WTC11 (cell line): ENCODE measurements around the gene TRIM44. TPM values are rescaled to one million over a fixed set of nuclear protein-coding genes. Genes with fewer than 3 reads are reported as not detected.

Experiments used
- ATAC-seq: fragments of 200-7000 bp; cut with Tn5 transposase; 2 replicates; pipeline ENCODE4 v1.10.0; 2021; ENCODE audit warnings: mild to moderate bottlenecking, moderate library complexity
- CTCF ChIA-PET: fragments of 300-600 bp; sonication (Branson Sonifier 250); formaldehyde crosslinking; loops from one replicate; lab custom pipeline; 2021; ENCODE audit warnings: antibody characterized with exemption; lab: Charles Lee
- POLR2A ChIA-PET: fragments of 350-600 bp; sonication (Branson Sonifier 250); formaldehyde crosslinking; loops from one replicate; lab custom pipeline; 2021; ENCODE audit warnings: antibody characterized with exemption; lab: Charles Lee
- DNase-seq: peaks from one replicate; pipeline ENCODE4 v3.0.0; 2021; ENCODE audit warnings: low spot score
- H3K27ac Mint-ChIP-seq: 2 replicates; pipeline ENCODE4 v1.8.0; 2021; ENCODE audit warnings: mixed read lengths
- H3K27me3 Mint-ChIP-seq: 2 replicates; pipeline ENCODE4 v1.8.0; 2021; ENCODE audit warnings: low read depth, mild to moderate bottlenecking, moderate library complexity, mixed read lengths
- H3K36me3 Mint-ChIP-seq: 2 replicates; pipeline ENCODE4 v1.8.0; 2021; ENCODE audit warnings: mixed read lengths
- H3K4me1 Mint-ChIP-seq: 2 replicates; pipeline ENCODE4 v1.8.0; 2022; ENCODE audit warnings: mixed read lengths
- H3K4me3 Mint-ChIP-seq: 2 replicates; pipeline ENCODE4 v1.8.0; 2021; ENCODE audit warnings: mild to moderate bottlenecking, moderate library complexity, mixed read lengths
- H3K9me3 Mint-ChIP-seq: 2 replicates; pipeline ENCODE4 v1.8.0; 2021; ENCODE audit warnings: mixed read lengths
- AR ChIP-seq: fragments of 250-450 bp; sonication (Bioruptor Pico); IDR thresholded peaks from 2 replicates; pipeline ENCODE4 v1.9.0; 2021; ENCODE audit warnings: mild to moderate bottlenecking
- ATF3 ChIP-seq: sonication (generic); formaldehyde crosslinking; conservative IDR thresholded peaks from 2 replicates; pipeline ENCODE4 v1.8.1; 2022; ENCODE audit warnings: mild to moderate bottlenecking, missing genetic modification reagents
- CREB1 ChIP-seq: sonication (generic); formaldehyde crosslinking; IDR thresholded peaks from 2 replicates; pipeline ENCODE4 v1.8.0; 2023; ENCODE audit warnings: mild to moderate bottlenecking, missing genetic modification reagents
- E2F5 ChIP-seq: sonication (generic); formaldehyde crosslinking; IDR thresholded peaks from 2 replicates; pipeline ENCODE4 v1.8.1; 2022; ENCODE audit warnings: mild to moderate bottlenecking, moderate library complexity, missing genetic modification reagents
- ETV6 ChIP-seq: sonication (generic); formaldehyde crosslinking; IDR thresholded peaks from 2 replicates; pipeline ENCODE4 v1.8.1; 2022; ENCODE audit warnings: mild to moderate bottlenecking, missing genetic modification reagents
- IRF2 ChIP-seq: sonication (generic); formaldehyde crosslinking; IDR thresholded peaks from 2 replicates; pipeline ENCODE4 v1.8.0; 2022; ENCODE audit warnings: low read depth, missing genetic modification reagents, borderline replicate concordance
- NFE2L1 ChIP-seq: sonication (generic); formaldehyde crosslinking; IDR thresholded peaks from 2 replicates; pipeline ENCODE4 v1.8.1; 2023; ENCODE audit warnings: missing genetic modification reagents
- NR1H2 ChIP-seq: sonication (generic); formaldehyde crosslinking; IDR thresholded peaks from 2 replicates; pipeline ENCODE4 v1.9.0; 2021; ENCODE audit warnings: mild to moderate bottlenecking, moderate library complexity, missing genetic modification reagents
- NR2C2 ChIP-seq: sonication (generic); formaldehyde crosslinking; IDR thresholded peaks from 2 replicates; pipeline ENCODE4 v1.8.0; 2022; ENCODE audit warnings: mild to moderate bottlenecking, missing genetic modification reagents
- NR3C1 ChIP-seq: sonication (generic); formaldehyde crosslinking; conservative IDR thresholded peaks from 2 replicates; pipeline ENCODE4 v1.8.1; 2023; ENCODE audit warnings: low read depth, mild to moderate bottlenecking, missing genetic modification reagents
- OVOL2 ChIP-seq: fragments of 250-450 bp; sonication (Bioruptor Pico); IDR thresholded peaks from 2 replicates; pipeline ENCODE4 v1.9.0; 2021; ENCODE audit warnings: mild to moderate bottlenecking, borderline replicate concordance
- PRDM15 ChIP-seq: sonication (generic); formaldehyde crosslinking; IDR thresholded peaks from 2 replicates; pipeline ENCODE4 v1.8.0; 2022; ENCODE audit warnings: missing genetic modification reagents
- SOX15 ChIP-seq: fragments of 250-450 bp; sonication (Bioruptor Pico); IDR thresholded peaks from 2 replicates; pipeline ENCODE4 v1.9.0; 2021; ENCODE audit warnings: mild to moderate bottlenecking
- ZBTB21 ChIP-seq: sonication (generic); formaldehyde crosslinking; IDR thresholded peaks from 2 replicates; pipeline ENCODE4 v1.8.1; 2023; ENCODE audit warnings: mild to moderate bottlenecking, missing genetic modification reagents, borderline replicate concordance
- ZNF232 ChIP-seq: sonication (generic); formaldehyde crosslinking; IDR thresholded peaks from 2 replicates; pipeline ENCODE4 v1.8.0; 2022; ENCODE audit warnings: mild to moderate bottlenecking, missing genetic modification reagents
- ZNF396 ChIP-seq: fragments of 250-450 bp; sonication (Bioruptor Pico); IDR thresholded peaks from 2 replicates; pipeline ENCODE4 v1.8.0; 2021; ENCODE audit warnings: mild to moderate bottlenecking, moderate library complexity, borderline replicate concordance
- ZNF416 ChIP-seq: fragments of 250-450 bp; sonication (Bioruptor Pico); IDR thresholded peaks from 2 replicates; pipeline ENCODE4 v1.9.0; 2021; ENCODE audit warnings: mild to moderate bottlenecking, inconsistent platforms
- ZNF512 ChIP-seq: sonication (generic); formaldehyde crosslinking; IDR thresholded peaks from 2 replicates; pipeline ENCODE4 v1.8.1; 2022; ENCODE audit warnings: missing genetic modification reagents, borderline replicate concordance
- ZNF671 ChIP-seq: fragments of 250-450 bp; sonication (Bioruptor Pico); IDR thresholded peaks from 2 replicates; pipeline ENCODE4 v1.8.0; 2021; ENCODE audit warnings: mild to moderate bottlenecking
- total RNA-seq: library from RNA; stranded (reverse); gene quantifications from 3 replicates; pipeline ENCODE4 v1.2.3, GENCODE V29; 2021

Gene TRIM44
- total RNA-seq, 1 experiment from 2014 or later, result 27.4 TPM

- Mint-ChIP-seq H3K4me3 (no peak overlapping the region), H3K9me3 (no peaks in the 10 kb centered on the region), H3K27me3 (no peaks in the 10 kb centered on the region), H3K27ac (no peak overlapping the region), H3K36me3 (no peaks in the 10 kb centered on the region), H3K4me1 (peaks cover 6% of the 10 kb centered on the region)
- no peak for DNase-seq
- ChIA-PET POLR2A (interaction anchor here (0.6 kb wide), 1 partner anchor 27 kb away, joined by 9 read pairs; no protein-coding TSS in a partner anchor), CTCF (no interaction called here)
- no peak for ATAC-seq
- TF ChIP-seq ZNF416 (no peak), ZNF232 (CRISPR knock-in tag) (no peak), NFE2L1 (CRISPR knock-in tag) (no peak), ZNF396 (CRISPR knock-in tag) (no peak), IRF2 (CRISPR knock-in tag) (no peak), ZNF512 (CRISPR knock-in tag) (no peak), CREB1 (CRISPR knock-in tag) (no peak), PRDM15 (CRISPR knock-in tag) (no peak), E2F5 (CRISPR knock-in tag) (no peak), AR (CRISPR knock-in tag) (no peak), NR3C1 (CRISPR knock-in tag) (no peak), ZNF671 (CRISPR knock-in tag) (no peak), ETV6 (CRISPR knock-in tag) (no peak), NR2C2 (no peak), NR1H2 (no peak), ZBTB21 (CRISPR knock-in tag) (no peak), ATF3 (CRISPR knock-in tag) (no peak), SOX15 (CRISPR knock-in tag) (no peak), OVOL2 (CRISPR knock-in tag) (no peak)
Observed at GRCh38 chr11:35675901-35676610, 13.5 kb downstream of the TRIM44 start.
